Measurements from ENCODE around the gene BTBD9. TPM values are rescaled to one million over a fixed set of nuclear protein-coding genes. Genes with fewer than 3 reads are reported as not detected.
A peak's percentile ranks its signal among the peaks of the same experiment; 100 is the strongest.

Gene BTBD9
- total RNA-seq, 6 experiments from 2014 or later, result 11.0 to 12.7 (median 12.5) TPM

- no peak for TF ChIP-seq CTCF (IDR thresholded peaks at IDR 0.05)
- H3K4me1 Mint-ChIP-seq (ENCODE audit: low read depth), result peaks cover 12% of the 10 kb centered on the region
- H3K9me3 Mint-ChIP-seq, result no peaks in the 10 kb centered on the region
- H3K36me3 Mint-ChIP-seq (ENCODE audit: low read depth), result no peaks in the 10 kb centered on the region
- H3K27ac Mint-ChIP-seq, result peak overlapping the region; percentile 43; the same call in 1 of the 2 replicates
- no peaks in the 10 kb centered on the region for H3K27me3 Mint-ChIP-seq (ENCODE audit: insufficient read depth)
- no peak for DNase-seq
- no peak overlapping the region for H3K4me3 Mint-ChIP-seq
Measured at GRCh38 chr6:38404900-38405556, 234.7 kb downstream of the BTBD9 start.

GRCh38 chr6:38404355-38404754, 235.4 kb downstream of the BTBD9 start:
- Mint-ChIP-seq H3K36me3 (ENCODE audit: low read depth) (no peaks in the 10 kb centered on the region), H3K27ac (no peak overlapping the region), H3K27me3 (ENCODE audit: insufficient read depth) (no peaks in the 10 kb centered on the region), H3K4me3 (no peak overlapping the region), H3K4me1 (ENCODE audit: low read depth) (peaks cover 12% of the 10 kb centered on the region), H3K9me3 (no peaks in the 10 kb centered on the region)
- no peak for TF ChIP-seq CTCF (IDR thresholded peaks at IDR 0.05)
- DNase-seq, result no peak

GRCh38 chr6:38403548-38403947, 236.2 kb downstream of the BTBD9 start:
- H3K27ac Mint-ChIP-seq, result no peak overlapping the region
- H3K9me3 Mint-ChIP-seq, result no peaks in the 10 kb centered on the region
- H3K4me1 Mint-ChIP-seq (ENCODE audit: low read depth), result peaks cover 12% of the 10 kb centered on the region
- no peaks in the 10 kb centered on the region for H3K36me3 Mint-ChIP-seq (ENCODE audit: low read depth)
- no peak overlapping the region for H3K4me3 Mint-ChIP-seq
- no peaks in the 10 kb centered on the region for H3K27me3 Mint-ChIP-seq (ENCODE audit: insufficient read depth)
- DNase-seq, result no peak
- TF ChIP-seq CTCF (IDR thresholded peaks at IDR 0.05), result no peak

GRCh38 chr6:38400764-38401163, 239.0 kb downstream of the BTBD9 start:
- no peak for TF ChIP-seq CTCF (IDR thresholded peaks at IDR 0.05)
- no peak overlapping the region for H3K27ac Mint-ChIP-seq
- H3K4me3 Mint-ChIP-seq, result no peak overlapping the region
- no peak for DNase-seq
- no peaks in the 10 kb centered on the region for H3K9me3 Mint-ChIP-seq
- H3K4me1 Mint-ChIP-seq (ENCODE audit: low read depth), result peaks cover 12% of the 10 kb centered on the region
- no peaks in the 10 kb centered on the region for H3K36me3 Mint-ChIP-seq (ENCODE audit: low read depth)
- no peaks in the 10 kb centered on the region for H3K27me3 Mint-ChIP-seq (ENCODE audit: insufficient read depth)

- H3K9me3 Mint-ChIP-seq, result no peaks in the 10 kb centered on the region
- no peak for DNase-seq
- H3K4me3 Mint-ChIP-seq, result no peak overlapping the region
- no peaks in the 10 kb centered on the region for H3K27me3 Mint-ChIP-seq (ENCODE audit: insufficient read depth)
- TF ChIP-seq CTCF (IDR thresholded peaks at IDR 0.05), result no peak
- no peaks in the 10 kb centered on the region for H3K36me3 Mint-ChIP-seq (ENCODE audit: low read depth)
- no peak overlapping the region for H3K27ac Mint-ChIP-seq
- H3K4me1 Mint-ChIP-seq (ENCODE audit: low read depth), result peaks cover 10% of the 10 kb centered on the region
Measured at GRCh38 chr6:38400101-38400500, 239.6 kb downstream of the BTBD9 start.
